H1 (cell line): ENCODE data around the gene TNFSF15. TPM values are rescaled to one million over a fixed set of nuclear protein-coding genes. Genes with fewer than 3 reads are reported as not detected.

Source experiments
- CTCF ChIA-PET: fragments of 300-600 bp; sonication (Branson Sonifier 250); formaldehyde crosslinking; loops from one replicate; lab custom pipeline; 2021; ENCODE audit not compliant: partially characterized antibody; lab: Charles Lee
- POLR2A ChIA-PET: fragments of 300-600 bp; sonication (Branson Sonifier 250); formaldehyde crosslinking; loops from one replicate; lab custom pipeline; 2021; ENCODE audit warnings: inconsistent platforms; ENCODE audit not compliant: partially characterized antibody; lab: Charles Lee
- DNase-seq, 2 experiments: peaks; one replicate each; pipeline versions ENCODE4 v3.0.0 to v3.0.0-alpha.2; 2010 to 2022; ENCODE audit warnings: low spot score in 2 of 2, low read depth in 1 of 2, mixed read lengths in 1 of 2
- FAIRE-seq: peaks from 2 replicates; lab custom pipeline; 2011; peaks lifted over from hg19 to GRCh38; lab: Jason Lieb, UNC
- H2AFZ ChIP-seq: 2 replicates; pipeline ENCODE4 v1.8.1; 2012; ENCODE audit warnings: low read length, inconsistent platforms
- H2AK5ac ChIP-seq: 2 replicates; pipeline ENCODE4 v1.6.1; 2013; ENCODE audit warnings: low read depth, low read length
- H2BK120ac ChIP-seq: replicated peaks from 2 replicates; pipeline ENCODE3; 2013; ENCODE audit warnings: low read depth, low read length, inconsistent platforms
- H2BK12ac ChIP-seq: 2 replicates; pipeline ENCODE4 v1.6.1; 2013; ENCODE audit warnings: low read depth, low read length
- H2BK15ac ChIP-seq: 2 replicates; pipeline ENCODE4 v1.6.1; 2013; ENCODE audit warnings: low read length
- H2BK20ac ChIP-seq: 2 replicates; pipeline ENCODE4 v1.6.1; 2013; ENCODE audit warnings: low read length
- H2BK5ac ChIP-seq: 2 replicates; pipeline ENCODE4 v1.6.1; 2013; ENCODE audit warnings: low read depth, low read length
- H3K14ac ChIP-seq: 2 replicates; pipeline ENCODE4 v1.6.1; 2013; ENCODE audit warnings: inconsistent platforms; ENCODE audit not compliant: insufficient read length
- H3K18ac ChIP-seq: 2 replicates; pipeline ENCODE4 v1.6.1; 2013; ENCODE audit warnings: low read length; ENCODE audit errors: extremely low read depth
- H3K23ac ChIP-seq: 2 replicates; pipeline ENCODE4 v1.6.1; 2013; ENCODE audit warnings: inconsistent platforms; ENCODE audit not compliant: insufficient read length
- H3K23me2 ChIP-seq: 2 replicates; pipeline ENCODE4 v1.6.1; 2013; ENCODE audit warnings: low read depth, low read length
- H3K27ac ChIP-seq: 2 replicates; pipeline ENCODE4 v1.6.1; 2011; ENCODE audit warnings: low read depth, low read length, inconsistent platforms
- H3K27me3 ChIP-seq, 4 experiments: replicated peaks in 1 of 4; 1 replicate in 1 of 4; 2 replicates in 3 of 4; pipeline versions ENCODE4 v1.6.1 to v1.8.1; 2011 to 2013; ENCODE audit warnings: low read length in 3 of 4, mild to moderate bottlenecking in 3 of 4, inconsistent platforms in 2 of 4, mixed read lengths in 2 of 4, moderate library complexity in 1 of 4; ENCODE audit not compliant: control insufficient read depth in 3 of 4, insufficient read depth in 3 of 4; ENCODE audit errors: extremely low read depth in 1 of 4
- H3K36me3 ChIP-seq, 4 experiments: 2 replicates each; pipeline versions ENCODE4 v1.6.1 to v1.8.1; 2011 to 2013; ENCODE audit warnings: mild to moderate bottlenecking in 4 of 4, low read length in 3 of 4, moderate library complexity in 2 of 4, control low read depth in 1 of 4, inconsistent platforms in 1 of 4; ENCODE audit not compliant: insufficient read depth in 4 of 4, control insufficient read depth in 2 of 4
- H3K4ac ChIP-seq: replicated peaks from 2 replicates; pipeline ENCODE3; 2013; ENCODE audit warnings: low read length, low read depth, mixed read lengths, inconsistent platforms; ENCODE audit not compliant: insufficient read length
- H3K4me1 ChIP-seq, 4 experiments: replicated peaks in 1 of 4; 1 replicate in 1 of 4; 2 replicates in 3 of 4; pipeline versions ENCODE4 v1.6.1 to v1.8.1; 2011 to 2013; ENCODE audit warnings: low read length in 3 of 4, inconsistent platforms in 2 of 4, mixed read lengths in 1 of 4; ENCODE audit not compliant: insufficient read depth in 4 of 4, control insufficient read depth in 3 of 4
- H3K4me2 ChIP-seq, 2 experiments: 2 replicates each; pipeline versions ENCODE4 v1.6.1 to v1.8.1; 2011 to 2013; ENCODE audit warnings: low read depth in 2 of 2, low read length in 2 of 2, control low read depth in 1 of 2, inconsistent platforms in 1 of 2, mild to moderate bottlenecking in 1 of 2; ENCODE audit not compliant: insufficient read depth in 1 of 2
- H3K4me3 ChIP-seq, 4 experiments: fragments of 200-600, 300-600 bp in 1 of 4; sonication (generic), shearing (Covaris generic), sonication (Bioruptor Twin) in 1 of 4; 2 replicates each; pipeline versions ENCODE4 v1.5.1 to v1.8.1; 2011 to 2016; ENCODE audit warnings: low read length in 4 of 4, low read depth in 3 of 4, control low read depth in 2 of 4, inconsistent platforms in 2 of 4, mild to moderate bottlenecking in 2 of 4, mixed read lengths in 1 of 4, moderate library complexity in 1 of 4; ENCODE audit not compliant: insufficient read depth in 2 of 4; ENCODE audit errors: extremely low read depth in 1 of 4
- H3K56ac ChIP-seq: replicated peaks from 2 replicates; pipeline ENCODE3; 2013; ENCODE audit warnings: low read depth, mild to moderate bottlenecking, mixed read lengths, low read length, inconsistent platforms; ENCODE audit not compliant: insufficient read length
- H3K79me1 ChIP-seq: 2 replicates; pipeline ENCODE4 v1.6.1; 2013; ENCODE audit warnings: low read depth, low read length, control low read depth
- H3K79me2 ChIP-seq, 2 experiments: 2 replicates each; pipeline versions ENCODE4 v1.6.1 to v1.8.1; 2012 to 2013; ENCODE audit warnings: low read length in 2 of 2, mild to moderate bottlenecking in 2 of 2, inconsistent platforms in 1 of 2; ENCODE audit not compliant: insufficient read depth in 2 of 2, control insufficient read depth in 1 of 2
- H3K9ac ChIP-seq, 4 experiments: replicated peaks in 1 of 4; 1 replicate in 1 of 4; 2 replicates in 3 of 4; pipeline versions ENCODE4 v1.6.1 to v1.8.1; 2011 to 2013; ENCODE audit warnings: low read depth in 3 of 4, low read length in 3 of 4, control low read depth in 2 of 4, mild to moderate bottlenecking in 2 of 4, moderate library complexity in 2 of 4, inconsistent platforms in 1 of 4; ENCODE audit errors: extremely low read depth in 1 of 4
- H3K9me3 ChIP-seq, 2 experiments: 2 replicates each; pipeline versions ENCODE4 v1.6.1 to v1.8.1; 2012 to 2013; ENCODE audit warnings: mild to moderate bottlenecking in 2 of 2, moderate library complexity in 2 of 2, control low read depth in 1 of 2, inconsistent platforms in 1 of 2, low read depth in 1 of 2, low read length in 1 of 2, mixed read lengths in 1 of 2; ENCODE audit not compliant: insufficient read depth in 2 of 2
- H4K20me1 ChIP-seq, 2 experiments: replicated peaks in 1 of 2; 2 replicates each; pipeline versions ENCODE3 to v1.8.1; 2011 to 2013; ENCODE audit warnings: inconsistent platforms in 2 of 2, low read length in 2 of 2, mild to moderate bottlenecking in 1 of 2; ENCODE audit not compliant: insufficient read depth in 2 of 2, control insufficient read depth in 1 of 2
- H4K5ac ChIP-seq: 2 replicates; pipeline ENCODE4 v1.6.1; 2013; ENCODE audit warnings: low read length, low read depth, mixed read lengths, inconsistent platforms; ENCODE audit not compliant: insufficient read length
- H4K8ac ChIP-seq: 2 replicates; pipeline ENCODE4 v1.8.0; 2013; ENCODE audit warnings: mild to moderate bottlenecking, moderate library complexity, low read length, inconsistent platforms; ENCODE audit not compliant: insufficient read depth; ENCODE audit errors: extremely low read depth
- H4K91ac ChIP-seq: replicated peaks from 2 replicates; pipeline ENCODE3; 2013; ENCODE audit warnings: low read length, mixed read lengths, inconsistent platforms; ENCODE audit not compliant: insufficient read length
- ASH2L ChIP-seq: fragments of 200-600, 300-600 bp; sonication (generic); IDR thresholded peaks from one replicate; pipeline ENCODE4 v1.7.1; 2017; ENCODE audit warnings: low read length
- ATF3 ChIP-seq: IDR thresholded peaks from 2 replicates; pipeline ENCODE4 v1.6.1; 2011; ENCODE audit warnings: low read depth, mild to moderate bottlenecking, low read length; ENCODE audit not compliant: insufficient read depth
- BCL11A ChIP-seq, 2 experiments: IDR thresholded peaks; one replicate each; pipeline ENCODE4 v1.6.1; 2011; ENCODE audit warnings: low read depth in 2 of 2, low read length in 2 of 2, mild to moderate bottlenecking in 2 of 2
- KDM5A ChIP-seq: fragments of 200-600 bp; IDR thresholded peaks from 2 replicates; pipeline ENCODE4 v1.7.1; 2012; ENCODE audit warnings: mild to moderate bottlenecking, low read length, inconsistent platforms, mixed read lengths
- POLR2A ChIP-seq, 2 experiments: IDR thresholded peaks; 1 replicate in 1 of 2; 2 replicates in 1 of 2; pipeline ENCODE4 v1.6.1; 2011; ENCODE audit warnings: low read depth in 2 of 2, low read length in 2 of 2, mild to moderate bottlenecking in 2 of 2; ENCODE audit errors: control extremely low read depth in 1 of 2
- RNF2 ChIP-seq: fragments of 200-900, 300-1000 bp; sonication (generic); IDR thresholded peaks from 2 replicates; pipeline ENCODE4 v1.7.1; 2016; ENCODE audit warnings: borderline replicate concordance, low read depth, mild to moderate bottlenecking, antibody characterized with exemption, low read length; ENCODE audit not compliant: poor library complexity, severe bottlenecking; ENCODE audit errors: missing control alignments
- SUZ12 ChIP-seq: fragments of 200-600 bp; sonication (generic); IDR thresholded peaks from 2 replicates; pipeline ENCODE4 v1.6.1; 2012; ENCODE audit warnings: mild to moderate bottlenecking, inconsistent platforms, low read length, moderate library complexity, mixed read lengths
- TAF1 ChIP-seq: IDR thresholded peaks from 2 replicates; pipeline ENCODE4 v1.6.1; 2011; ENCODE audit warnings: mild to moderate bottlenecking, low read depth, low read length
- TBP ChIP-seq: IDR thresholded peaks from 2 replicates; pipeline ENCODE4 v1.6.1; 2011; ENCODE audit warnings: low read depth, low read length, improper control_type of control experiment
- USF2 ChIP-seq: IDR thresholded peaks from 2 replicates; pipeline ENCODE4 v1.6.1; 2011; ENCODE audit warnings: low read length, improper control_type of control experiment
- polyA plus RNA-seq, 7 experiments: library from polyadenylated mRNA; depleted of rRNA in 3 of 7; stranded (reverse) in 5 of 7; unstranded in 2 of 7; fragments of >200 nt in 5 of 7; fragments of 200-250 nt in 2 of 7; gene quantifications; 1 replicate in 5 of 7; 2 replicates in 1 of 7; 4 replicates in 1 of 7; pipeline versions ENCODE4 v1.2.1 to v1.2.3, GENCODE V29; 2011 to 2013; ENCODE audit warnings: missing spikeins in 2 of 7, mixed read lengths in 2 of 7
- total RNA-seq: library from RNA; stranded (reverse); fragmentation: NEBNext Ultra II Directional; extraction: Animal tissue kit (Norgen Biotek cat#: 25700); gene quantifications from 2 replicates; pipeline ENCODE4 v1.2.1, GENCODE V29; 2021
- TF ChIP-seq, protein P1 (sequence below), 3 experiments: IDR thresholded peaks; 1 replicate in 2 of 3; 2 replicates in 1 of 3; pipeline versions ENCODE4 v1.5.1 to v1.6.1; 2011; ENCODE audit warnings: low read length in 3 of 3, mild to moderate bottlenecking in 3 of 3, inconsistent platforms in 2 of 3, low read depth in 1 of 3, moderate library complexity in 1 of 3; ENCODE audit not compliant: insufficient read depth in 1 of 3; ENCODE audit errors: control extremely low read depth in 1 of 3

The TNFSF15 gene
- total and polyA plus RNA-seq, 2 of the 8 experiments (the other 6 are each of a cell fraction or from before 2014, with no cell fraction given): 0.09 to 0.17 TPM

DNA sequence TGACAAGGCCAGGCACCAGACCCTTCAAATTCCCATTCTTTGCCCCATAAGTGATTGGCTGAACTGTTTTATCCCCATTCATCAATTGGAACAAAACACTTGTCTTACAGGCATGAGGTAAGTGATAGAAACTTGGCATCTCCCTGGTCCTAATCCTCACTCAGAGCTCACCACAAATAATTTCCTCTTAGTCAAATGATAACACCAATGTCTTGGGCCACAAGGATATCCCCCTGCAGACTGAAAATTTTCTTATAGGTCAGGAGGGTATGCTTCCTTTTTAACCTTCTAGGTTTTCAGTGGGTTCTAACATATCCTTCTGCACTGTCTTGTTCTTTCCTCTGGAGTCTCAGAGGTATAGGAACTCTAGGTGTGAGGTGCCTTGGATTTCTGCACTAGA, 14.5 kb downstream of the TNFSF15 start:
- Histone ChIP-seq H4K5ac (no peak overlapping the region), H4K8ac (no peak overlapping the region), H3K9ac (no peak overlapping the region), H2AK5ac (no peak overlapping the region), H3K14ac (no peak overlapping the region), H3K27ac (no peak overlapping the region), H2BK20ac (no peak overlapping the region), H3K79me2 (no peaks in the 10 kb centered on the region), H3K4me3 (no peak overlapping the region), H3K23me2 (no peaks in the 10 kb centered on the region; the same call in 1 of the 2 replicates), H3K23ac (no peak overlapping the region), H3K18ac (no peak overlapping the region), H2AFZ (no peak overlapping the region), H3K4me1 (no peaks in the 10 kb centered on the region), H3K79me1 (no peaks in the 10 kb centered on the region), H4K20me1 (no peaks in the 10 kb centered on the region), H4K91ac (no peak overlapping the region), H3K9me3 (no peaks in the 10 kb centered on the region), H3K36me3 (no peaks in the 10 kb centered on the region), H2BK5ac (no peak overlapping the region), H3K56ac (no peak overlapping the region), H3K4ac (no peak overlapping the region), H2BK12ac (no peak overlapping the region), H3K4me2 (no peak overlapping the region), H2BK15ac (no peak overlapping the region), H2BK120ac (no peak overlapping the region), H3K27me3 (no peaks in the 10 kb centered on the region)
- DNase-seq (no peak), FAIRE-seq (no peak)
- POLR2A ChIA-PET: no interaction called here
- CTCF ChIA-PET: interaction anchor here (1.2 to 1.5 kb wide), 2 partner anchors 115 to 123 kb away, joined by 4 to 6 read pairs; no protein-coding TSS in a partner anchor
- TF ChIP-seq KDM5A: no peak
- TF ChIP-seq BCL11A (IDR thresholded peaks at IDR 0.05; ENCODE audit: low read depth in 2 of 2, low read length in 2 of 2): no peak
- no peak for TF ChIP-seq TAF1
- TF ChIP-seq TBP: no peak
- TF ChIP-seq ATF3: no peak
- TF ChIP-seq USF2: no peak
- no peak for TF ChIP-seq RNF2
- no peak for TF ChIP-seq POLR2A (IDR thresholded peaks at IDR 0.05; ENCODE audit: control extremely low read depth in 1 of 2, low read depth in 2 of 2, low read length in 2 of 2)
- TF ChIP-seq, protein P1, sequence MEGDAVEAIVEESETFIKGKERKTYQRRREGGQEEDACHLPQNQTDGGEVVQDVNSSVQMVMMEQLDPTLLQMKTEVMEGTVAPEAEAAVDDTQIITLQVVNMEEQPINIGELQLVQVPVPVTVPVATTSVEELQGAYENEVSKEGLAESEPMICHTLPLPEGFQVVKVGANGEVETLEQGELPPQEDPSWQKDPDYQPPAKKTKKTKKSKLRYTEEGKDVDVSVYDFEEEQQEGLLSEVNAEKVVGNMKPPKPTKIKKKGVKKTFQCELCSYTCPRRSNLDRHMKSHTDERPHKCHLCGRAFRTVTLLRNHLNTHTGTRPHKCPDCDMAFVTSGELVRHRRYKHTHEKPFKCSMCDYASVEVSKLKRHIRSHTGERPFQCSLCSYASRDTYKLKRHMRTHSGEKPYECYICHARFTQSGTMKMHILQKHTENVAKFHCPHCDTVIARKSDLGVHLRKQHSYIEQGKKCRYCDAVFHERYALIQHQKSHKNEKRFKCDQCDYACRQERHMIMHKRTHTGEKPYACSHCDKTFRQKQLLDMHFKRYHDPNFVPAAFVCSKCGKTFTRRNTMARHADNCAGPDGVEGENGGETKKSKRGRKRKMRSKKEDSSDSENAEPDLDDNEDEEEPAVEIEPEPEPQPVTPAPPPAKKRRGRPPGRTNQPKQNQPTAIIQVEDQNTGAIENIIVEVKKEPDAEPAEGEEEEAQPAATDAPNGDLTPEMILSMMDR (IDR thresholded peaks at IDR 0.05; ENCODE audit: control extremely low read depth in 1 of 3, insufficient read depth in 1 of 3, low read depth in 1 of 3, low read length in 3 of 3): no peak
- TF ChIP-seq SUZ12: no peak
- TF ChIP-seq ASH2L: no peak
